HepG2 (cell line): ENCODE measurements around the gene PAFAH1B2. TPM values are rescaled to one million over a fixed set of nuclear protein-coding genes. Genes with fewer than 3 reads are reported as not detected.

ENCODE experiments used
- DNMT3B ChIP-seq: conservative IDR thresholded peaks from 2 replicates; pipeline ENCODE4 v1.6.1; 2016; ENCODE audit warnings: missing biosample characterization, control low read depth
- EHMT2 ChIP-seq: fragments of 200-600 bp; sonication (generic); IDR thresholded peaks from 2 replicates; pipeline ENCODE4 v1.7.0; 2017; ENCODE audit warnings: antibody characterized with exemption, low read depth, low read length, borderline replicate concordance
- ETV5 ChIP-seq: IDR thresholded peaks from 2 replicates; pipeline ENCODE4 v1.6.1; 2018; ENCODE audit warnings: missing biosample characterization, missing genetic modification reagents, inconsistent platforms, borderline replicate concordance
- GZF1 ChIP-seq: sonication (generic); formaldehyde crosslinking; IDR thresholded peaks from 2 replicates; pipeline ENCODE4 v1.5.1; 2020; ENCODE audit warnings: mild to moderate bottlenecking, missing genetic modification reagents
- RBFOX2 ChIP-seq: fragments of 200-400 bp; formaldehyde crosslinking; IDR thresholded peaks from 2 replicates; pipeline ENCODE4 v1.6.1; 2017; ENCODE audit warnings: low read depth, mild to moderate bottlenecking, low read length
- SP140L ChIP-seq: sonication (generic); formaldehyde crosslinking; IDR thresholded peaks from 2 replicates; pipeline ENCODE4 v1.4.0; 2020; ENCODE audit warnings: missing genetic modification reagents, borderline replicate concordance
- ZBTB3 ChIP-seq: sonication (generic); formaldehyde crosslinking; IDR thresholded peaks from 2 replicates; pipeline ENCODE4 v1.4.0; 2020; ENCODE audit warnings: low read depth, mild to moderate bottlenecking, moderate library complexity, missing genetic modification reagents, borderline replicate concordance
- ZFP36L1 ChIP-seq: sonication (generic); formaldehyde crosslinking; IDR thresholded peaks from 2 replicates; pipeline ENCODE4 v1.8.0; 2022; ENCODE audit warnings: mild to moderate bottlenecking, missing genetic modification reagents, moderate library complexity
- ZKSCAN8 ChIP-seq: IDR thresholded peaks from 2 replicates; pipeline ENCODE4 v1.6.1; 2016; ENCODE audit warnings: borderline replicate concordance, missing genetic modification reagents, missing compliant biosample characterization
- ZNF253 ChIP-seq: sonication (generic); formaldehyde crosslinking; IDR thresholded peaks from 2 replicates; pipeline ENCODE4 v1.8.0; 2022; ENCODE audit warnings: mild to moderate bottlenecking, missing genetic modification reagents, borderline replicate concordance
- ZNF264 ChIP-seq: sonication (generic); formaldehyde crosslinking; IDR thresholded peaks from 2 replicates; pipeline ENCODE4 v1.4.0; 2020; ENCODE audit warnings: missing genetic modification reagents
- ZNF552 ChIP-seq: sonication (generic); formaldehyde crosslinking; IDR thresholded peaks from 2 replicates; pipeline ENCODE4 v1.9.0; 2022; ENCODE audit warnings: missing genetic modification reagents, mild to moderate bottlenecking, borderline replicate concordance
- ZNF749 ChIP-seq: sonication (generic); formaldehyde crosslinking; IDR thresholded peaks from 2 replicates; pipeline ENCODE4 v1.8.0; 2022; ENCODE audit warnings: mild to moderate bottlenecking, missing genetic modification reagents, moderate library complexity, borderline replicate concordance
- polyA plus RNA-seq, 8 experiments: library from polyadenylated mRNA; depleted of rRNA in 3 of 8; stranded (reverse) in 7 of 8; unstranded in 1 of 8; fragments of >200 nt; fragmentation: Illumina TruSeq in 4 of 8; extraction: Trizol in 4 of 8; gene quantifications; 2 replicates each; pipeline versions ENCODE4 v1.2.1 to v1.2.3, GENCODE V29; 2011 to 2016; ENCODE audit warnings: low read depth in 4 of 8, missing spikeins in 1 of 8, mixed read lengths in 1 of 8; ENCODE audit not compliant: insufficient read depth in 1 of 8
- total RNA-seq, 5 experiments: library from RNA; depleted of rRNA; stranded (reverse); fragments of >200 nt; fragmentation: Illumina TruSeq; extraction: Trizol; gene quantifications; 2 replicates each; pipeline ENCODE4 v1.2.3, GENCODE V29; 2016; ENCODE audit warnings: low read depth in 1 of 5
- TF ChIP-seq, protein P1 (sequence below): sonication (generic); formaldehyde crosslinking; IDR thresholded peaks from 2 replicates; pipeline ENCODE4 v1.9.0; 2021; ENCODE audit warnings: mild to moderate bottlenecking, missing genetic modification reagents
- TF ChIP-seq, protein P2 (sequence below): IDR thresholded peaks from 2 replicates; pipeline ENCODE4 v1.6.1; 2016; ENCODE audit warnings: mild to moderate bottlenecking
- TF ChIP-seq, protein P3 (sequence below): sonication (generic); formaldehyde crosslinking; IDR thresholded peaks from 2 replicates; pipeline ENCODE4 v1.4.0; 2020; ENCODE audit warnings: missing genetic modification reagents
- TF ChIP-seq, protein P4 (sequence below): sonication (generic); formaldehyde crosslinking; conservative IDR thresholded peaks from 2 replicates; pipeline ENCODE4 v1.4.0; 2020; ENCODE audit warnings: missing genetic modification reagents

The PAFAH1B2 gene
- total and polyA plus RNA-seq, 2 of the 13 experiments (the other 11 are each of a cell fraction or from before 2014, with no cell fraction given), result 28.8 to 104 TPM

DNA sequence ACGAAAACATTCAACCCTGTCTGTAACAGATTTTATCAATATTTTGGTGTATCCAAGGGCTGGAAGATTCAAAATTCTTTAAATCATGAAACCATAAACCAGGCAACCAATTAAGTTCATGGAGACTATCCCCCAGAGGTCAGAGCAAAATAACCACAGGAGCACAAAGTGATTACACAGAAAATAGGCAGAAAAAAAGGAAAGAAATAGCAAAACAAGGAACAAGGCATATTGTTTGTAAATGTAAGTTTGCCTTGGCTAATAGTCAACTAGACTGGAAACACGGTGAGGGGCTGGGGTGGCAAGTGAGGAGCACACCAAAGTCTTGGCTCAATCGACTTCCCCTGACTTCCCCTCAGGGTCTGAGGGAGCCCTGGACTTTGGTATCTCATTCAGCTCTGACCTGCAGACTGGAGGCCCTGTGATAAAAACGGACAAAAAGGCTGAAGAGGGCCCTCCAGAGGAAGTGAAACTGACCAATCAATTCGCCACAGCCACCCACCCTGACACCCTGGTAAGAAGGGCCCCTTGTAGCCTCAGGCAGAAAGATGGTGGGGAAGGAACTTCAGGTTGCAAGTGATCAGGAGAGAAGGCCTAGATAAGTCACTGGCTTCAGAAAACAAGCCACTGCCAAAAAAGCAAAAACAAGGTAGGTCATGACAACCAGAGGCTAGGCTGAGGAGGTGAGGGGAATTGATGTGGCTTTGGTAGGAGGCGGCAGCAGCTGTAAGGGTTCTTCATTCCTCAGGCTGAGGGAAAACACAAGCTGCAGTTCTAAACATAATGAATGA, 47.7 kb upstream of the PAFAH1B2 start (continued):
- TF ChIP-seq, protein P1, sequence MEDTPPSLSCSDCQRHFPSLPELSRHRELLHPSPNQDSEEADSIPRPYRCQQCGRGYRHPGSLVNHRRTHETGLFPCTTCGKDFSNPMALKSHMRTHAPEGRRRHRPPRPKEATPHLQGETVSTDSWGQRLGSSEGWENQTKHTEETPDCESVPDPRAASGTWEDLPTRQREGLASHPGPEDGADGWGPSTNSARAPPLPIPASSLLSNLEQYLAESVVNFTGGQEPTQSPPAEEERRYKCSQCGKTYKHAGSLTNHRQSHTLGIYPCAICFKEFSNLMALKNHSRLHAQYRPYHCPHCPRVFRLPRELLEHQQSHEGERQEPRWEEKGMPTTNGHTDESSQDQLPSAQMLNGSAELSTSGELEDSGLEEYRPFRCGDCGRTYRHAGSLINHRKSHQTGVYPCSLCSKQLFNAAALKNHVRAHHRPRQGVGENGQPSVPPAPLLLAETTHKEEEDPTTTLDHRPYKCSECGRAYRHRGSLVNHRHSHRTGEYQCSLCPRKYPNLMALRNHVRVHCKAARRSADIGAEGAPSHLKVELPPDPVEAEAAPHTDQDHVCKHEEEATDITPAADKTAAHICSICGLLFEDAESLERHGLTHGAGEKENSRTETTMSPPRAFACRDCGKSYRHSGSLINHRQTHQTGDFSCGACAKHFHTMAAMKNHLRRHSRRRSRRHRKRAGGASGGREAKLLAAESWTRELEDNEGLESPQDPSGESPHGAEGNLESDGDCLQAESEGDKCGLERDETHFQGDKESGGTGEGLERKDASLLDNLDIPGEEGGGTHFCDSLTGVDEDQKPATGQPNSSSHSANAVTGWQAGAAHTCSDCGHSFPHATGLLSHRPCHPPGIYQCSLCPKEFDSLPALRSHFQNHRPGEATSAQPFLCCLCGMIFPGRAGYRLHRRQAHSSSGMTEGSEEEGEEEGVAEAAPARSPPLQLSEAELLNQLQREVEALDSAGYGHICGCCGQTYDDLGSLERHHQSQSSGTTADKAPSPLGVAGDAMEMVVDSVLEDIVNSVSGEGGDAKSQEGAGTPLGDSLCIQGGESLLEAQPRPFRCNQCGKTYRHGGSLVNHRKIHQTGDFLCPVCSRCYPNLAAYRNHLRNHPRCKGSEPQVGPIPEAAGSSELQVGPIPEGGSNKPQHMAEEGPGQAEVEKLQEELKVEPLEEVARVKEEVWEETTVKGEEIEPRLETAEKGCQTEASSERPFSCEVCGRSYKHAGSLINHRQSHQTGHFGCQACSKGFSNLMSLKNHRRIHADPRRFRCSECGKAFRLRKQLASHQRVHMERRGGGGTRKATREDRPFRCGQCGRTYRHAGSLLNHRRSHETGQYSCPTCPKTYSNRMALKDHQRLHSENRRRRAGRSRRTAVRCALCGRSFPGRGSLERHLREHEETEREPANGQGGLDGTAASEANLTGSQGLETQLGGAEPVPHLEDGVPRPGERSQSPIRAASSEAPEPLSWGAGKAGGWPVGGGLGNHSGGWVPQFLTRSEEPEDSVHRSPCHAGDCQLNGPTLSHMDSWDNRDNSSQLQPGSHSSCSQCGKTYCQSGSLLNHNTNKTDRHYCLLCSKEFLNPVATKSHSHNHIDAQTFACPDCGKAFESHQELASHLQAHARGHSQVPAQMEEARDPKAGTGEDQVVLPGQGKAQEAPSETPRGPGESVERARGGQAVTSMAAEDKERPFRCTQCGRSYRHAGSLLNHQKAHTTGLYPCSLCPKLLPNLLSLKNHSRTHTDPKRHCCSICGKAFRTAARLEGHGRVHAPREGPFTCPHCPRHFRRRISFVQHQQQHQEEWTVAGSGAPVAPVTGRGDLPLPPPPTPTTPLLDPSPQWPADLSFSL (CRISPR knock-in tag), result no peak
- TF ChIP-seq EHMT2, result no peak
- TF ChIP-seq GZF1 (CRISPR knock-in tag), result no peak
- peak; percentile 87 for TF ChIP-seq ZNF264
- no peak for TF ChIP-seq SP140L (CRISPR knock-in tag)
- no peak for TF ChIP-seq ZNF552
- TF ChIP-seq ZKSCAN8 (CRISPR knock-in tag), result 0 out of 2 replicates have a peak, but pooled peaks have one; percentile 17
- no peak for TF ChIP-seq RBFOX2
- no peak for TF ChIP-seq ZBTB3
- TF ChIP-seq, protein P2, sequence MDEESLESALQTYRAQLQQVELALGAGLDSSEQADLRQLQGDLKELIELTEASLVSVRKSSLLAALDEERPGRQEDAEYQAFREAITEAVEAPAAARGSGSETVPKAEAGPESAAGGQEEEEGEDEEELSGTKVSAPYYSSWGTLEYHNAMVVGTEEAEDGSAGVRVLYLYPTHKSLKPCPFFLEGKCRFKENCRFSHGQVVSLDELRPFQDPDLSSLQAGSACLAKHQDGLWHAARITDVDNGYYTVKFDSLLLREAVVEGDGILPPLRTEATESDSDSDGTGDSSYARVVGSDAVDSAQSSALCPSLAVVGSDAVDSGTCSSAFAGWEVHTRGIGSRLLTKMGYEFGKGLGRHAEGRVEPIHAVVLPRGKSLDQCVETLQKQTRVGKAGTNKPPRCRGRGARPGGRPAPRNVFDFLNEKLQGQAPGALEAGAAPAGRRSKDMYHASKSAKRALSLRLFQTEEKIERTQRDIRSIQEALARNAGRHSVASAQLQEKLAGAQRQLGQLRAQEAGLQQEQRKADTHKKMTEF (CRISPR knock-in tag), result peak; percentile 17; the same call in 1 of the 2 replicates
- no peak; the same call in 1 of the 2 replicates for TF ChIP-seq DNMT3B (CRISPR knock-in tag)
- no peak for TF ChIP-seq ZNF253
- peak; percentile 63; the same call in 1 of the 2 replicates for TF ChIP-seq ETV5 (CRISPR knock-in tag)
- TF ChIP-seq ZNF749 (CRISPR knock-in tag), result no peak
- TF ChIP-seq ZFP36L1 (CRISPR knock-in tag), result peak; percentile 82; the same call in 1 of the 2 replicates
- TF ChIP-seq, protein P3, sequence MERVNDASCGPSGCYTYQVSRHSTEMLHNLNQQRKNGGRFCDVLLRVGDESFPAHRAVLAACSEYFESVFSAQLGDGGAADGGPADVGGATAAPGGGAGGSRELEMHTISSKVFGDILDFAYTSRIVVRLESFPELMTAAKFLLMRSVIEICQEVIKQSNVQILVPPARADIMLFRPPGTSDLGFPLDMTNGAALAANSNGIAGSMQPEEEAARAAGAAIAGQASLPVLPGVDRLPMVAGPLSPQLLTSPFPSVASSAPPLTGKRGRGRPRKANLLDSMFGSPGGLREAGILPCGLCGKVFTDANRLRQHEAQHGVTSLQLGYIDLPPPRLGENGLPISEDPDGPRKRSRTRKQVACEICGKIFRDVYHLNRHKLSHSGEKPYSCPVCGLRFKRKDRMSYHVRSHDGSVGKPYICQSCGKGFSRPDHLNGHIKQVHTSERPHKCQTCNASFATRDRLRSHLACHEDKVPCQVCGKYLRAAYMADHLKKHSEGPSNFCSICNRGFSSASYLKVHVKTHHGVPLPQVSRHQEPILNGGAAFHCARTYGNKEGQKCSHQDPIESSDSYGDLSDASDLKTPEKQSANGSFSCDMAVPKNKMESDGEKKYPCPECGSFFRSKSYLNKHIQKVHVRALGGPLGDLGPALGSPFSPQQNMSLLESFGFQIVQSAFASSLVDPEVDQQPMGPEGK (CRISPR knock-in tag), result peak; percentile 36
- TF ChIP-seq, protein P4, sequence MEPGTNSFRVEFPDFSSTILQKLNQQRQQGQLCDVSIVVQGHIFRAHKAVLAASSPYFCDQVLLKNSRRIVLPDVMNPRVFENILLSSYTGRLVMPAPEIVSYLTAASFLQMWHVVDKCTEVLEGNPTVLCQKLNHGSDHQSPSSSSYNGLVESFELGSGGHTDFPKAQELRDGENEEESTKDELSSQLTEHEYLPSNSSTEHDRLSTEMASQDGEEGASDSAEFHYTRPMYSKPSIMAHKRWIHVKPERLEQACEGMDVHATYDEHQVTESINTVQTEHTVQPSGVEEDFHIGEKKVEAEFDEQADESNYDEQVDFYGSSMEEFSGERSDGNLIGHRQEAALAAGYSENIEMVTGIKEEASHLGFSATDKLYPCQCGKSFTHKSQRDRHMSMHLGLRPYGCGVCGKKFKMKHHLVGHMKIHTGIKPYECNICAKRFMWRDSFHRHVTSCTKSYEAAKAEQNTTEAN, result 0 out of 2 replicates have a peak, but pooled peaks have one; percentile 38
